GM19452 (cell line): ENCODE results near the gene ST6GALNAC4.

ENCODE experiments used
- ATAC-seq: cut with Tn5 transposase; IDR thresholded peaks from one replicate; pipeline ENCODE4 v1.9.1; 2021; ENCODE audit not compliant: unreplicated experiment

Gene ST6GALNAC4

DNA sequence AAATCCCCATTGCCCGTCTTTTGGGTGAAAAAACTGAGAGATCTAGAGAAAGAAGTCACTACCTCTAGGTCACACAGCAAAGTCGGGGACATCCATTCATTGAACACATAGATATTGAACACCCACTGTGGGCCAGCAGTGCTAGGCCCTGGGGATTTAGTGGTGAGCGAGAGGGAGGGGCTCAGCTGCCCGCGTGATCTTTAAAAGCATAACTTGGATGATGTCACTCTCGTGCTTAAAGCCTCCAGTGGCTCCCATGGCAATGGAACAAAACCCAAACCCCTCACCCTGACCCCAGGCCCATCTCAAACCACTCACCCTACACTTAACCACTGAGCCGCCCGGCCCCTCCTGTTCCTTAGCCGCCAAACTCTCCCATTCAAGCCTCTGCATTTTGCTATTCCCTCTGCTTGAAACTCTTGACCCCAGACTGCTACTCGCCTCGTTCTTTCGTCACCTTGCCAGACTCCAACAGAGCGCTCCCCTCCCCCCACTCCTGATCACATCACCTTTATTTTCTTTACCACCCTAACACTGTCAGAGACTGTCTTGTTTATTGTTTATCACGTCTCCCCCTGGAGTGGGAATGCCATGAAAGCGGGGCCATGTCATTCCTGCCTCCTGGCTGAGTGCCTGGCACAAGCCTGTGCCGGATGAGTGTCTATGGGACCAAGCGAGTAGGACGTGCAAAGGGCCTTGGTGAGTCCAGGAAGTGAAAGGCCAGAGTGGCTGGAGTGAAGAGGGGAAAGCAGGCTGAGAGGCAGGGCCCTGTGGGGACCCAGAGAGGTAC lies 14.4 kb upstream of the ST6GALNAC4 start:
- peak; percentile 33 for ATAC-seq

DNA sequence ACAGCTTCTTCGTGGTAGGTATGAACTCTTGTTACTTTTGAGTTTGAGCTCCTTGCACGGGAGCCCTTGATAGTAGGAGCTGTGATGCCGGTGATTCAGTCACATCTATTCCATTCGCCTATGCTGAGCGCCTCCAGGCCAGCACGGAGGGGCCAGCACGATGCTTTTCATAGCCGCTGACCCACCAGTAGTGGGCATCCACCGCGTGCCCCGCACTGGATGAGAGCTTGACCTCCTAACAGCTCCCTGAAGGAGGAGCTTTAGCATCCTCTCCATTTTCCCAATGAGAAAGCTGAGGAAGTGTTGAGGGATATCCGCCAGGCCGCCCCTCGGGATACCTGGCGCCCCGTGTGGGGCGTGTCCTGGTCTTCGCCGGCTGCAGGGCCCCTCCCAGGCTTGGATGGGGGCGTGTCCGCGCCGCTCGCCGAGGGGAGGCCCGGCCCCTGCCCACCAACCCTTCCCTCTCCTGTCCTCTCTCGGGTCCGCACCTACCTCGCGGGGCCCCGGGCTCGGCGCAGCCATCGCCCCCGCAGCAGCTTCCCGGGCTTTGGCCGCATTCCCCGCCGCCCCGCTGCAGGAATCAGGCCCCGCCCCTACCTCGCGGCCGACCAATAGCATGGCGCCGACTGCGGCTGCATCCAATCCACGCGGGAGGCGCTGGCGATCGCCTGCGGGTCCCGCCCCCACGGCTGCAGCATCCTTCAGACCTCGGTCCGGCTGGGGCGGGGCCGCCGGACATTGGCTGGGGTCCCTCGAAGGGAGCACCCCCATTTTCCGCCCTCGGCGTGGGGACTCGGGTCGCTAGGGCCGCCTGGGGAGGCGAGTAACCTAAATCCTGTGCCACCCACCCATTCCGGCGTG lies 13.6 kb upstream of the ST6GALNAC4 start, which contains the start of gene PIP5KL1:
PIP5KL1 (minus strand) TSS at position 547 of the 861 bp plus-strand sequence; CDS start at position 522, 25 bp downstream.
- peak; percentile 75 for ATAC-seq

DNA sequence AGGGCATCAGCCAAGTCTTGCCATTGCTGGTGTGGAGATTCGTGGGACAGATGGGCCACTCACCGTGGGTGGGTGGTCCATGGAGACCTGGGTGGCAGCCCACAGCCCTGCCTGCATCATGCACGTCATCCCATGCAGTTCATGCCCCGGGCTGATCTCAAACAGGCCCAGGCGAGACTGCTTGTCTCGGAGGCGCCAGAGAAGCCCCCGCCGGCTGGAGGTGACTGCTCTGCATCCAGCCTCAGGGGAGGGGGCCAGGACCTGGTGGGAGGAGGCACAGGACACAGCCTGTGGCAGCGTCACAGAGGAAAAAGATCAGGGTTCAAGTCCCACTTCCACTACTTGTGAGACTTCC lies 12.8 kb upstream of the ST6GALNAC4 start:
- ATAC-seq, result no peak

DNA sequence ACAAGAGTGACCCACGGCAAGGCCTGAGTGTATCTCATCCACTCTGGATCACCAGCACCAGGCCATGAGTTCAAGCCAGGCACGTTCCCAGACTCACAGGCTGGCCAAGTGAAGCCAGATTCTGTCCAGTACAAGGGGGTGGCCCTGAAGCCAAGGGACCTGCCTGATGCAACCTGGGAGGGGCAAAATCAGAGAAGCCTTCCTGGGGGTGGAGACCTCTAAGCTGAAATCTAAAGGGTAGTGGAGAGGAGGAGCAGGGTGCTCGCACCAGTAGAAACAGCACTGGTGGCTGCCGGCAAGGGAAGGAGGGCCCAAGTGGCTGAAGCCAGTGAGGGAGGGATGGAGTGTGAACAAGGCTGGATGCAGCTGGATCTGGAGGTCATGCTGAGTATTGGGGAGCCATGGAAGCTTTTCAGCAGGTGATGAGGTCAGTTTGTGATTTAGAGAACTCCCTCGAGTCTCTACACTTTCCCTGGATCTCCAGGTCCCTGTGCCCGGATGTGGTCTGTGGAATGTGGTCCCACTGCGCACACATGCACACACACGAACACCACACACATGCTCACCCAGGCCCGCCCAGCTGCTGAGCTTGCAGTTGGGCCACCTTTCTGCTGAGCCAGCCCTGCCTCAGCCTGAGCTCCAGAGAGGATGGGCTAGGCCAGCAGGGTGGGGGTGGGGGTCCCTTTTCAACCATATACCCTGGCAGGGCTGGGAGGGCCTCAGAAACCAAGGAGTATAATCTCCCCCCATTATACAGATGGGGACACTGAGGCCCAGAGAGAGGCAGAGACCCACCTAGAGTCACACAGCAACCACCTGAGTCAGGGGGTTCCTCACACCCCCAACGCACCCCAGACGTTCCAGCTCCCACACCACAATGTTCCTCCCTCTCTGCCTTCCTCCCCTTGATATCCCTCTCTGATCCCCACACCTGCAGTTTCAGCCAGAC lies 12.1 kb upstream of the ST6GALNAC4 start:
- ATAC-seq, result no peak

DNA sequence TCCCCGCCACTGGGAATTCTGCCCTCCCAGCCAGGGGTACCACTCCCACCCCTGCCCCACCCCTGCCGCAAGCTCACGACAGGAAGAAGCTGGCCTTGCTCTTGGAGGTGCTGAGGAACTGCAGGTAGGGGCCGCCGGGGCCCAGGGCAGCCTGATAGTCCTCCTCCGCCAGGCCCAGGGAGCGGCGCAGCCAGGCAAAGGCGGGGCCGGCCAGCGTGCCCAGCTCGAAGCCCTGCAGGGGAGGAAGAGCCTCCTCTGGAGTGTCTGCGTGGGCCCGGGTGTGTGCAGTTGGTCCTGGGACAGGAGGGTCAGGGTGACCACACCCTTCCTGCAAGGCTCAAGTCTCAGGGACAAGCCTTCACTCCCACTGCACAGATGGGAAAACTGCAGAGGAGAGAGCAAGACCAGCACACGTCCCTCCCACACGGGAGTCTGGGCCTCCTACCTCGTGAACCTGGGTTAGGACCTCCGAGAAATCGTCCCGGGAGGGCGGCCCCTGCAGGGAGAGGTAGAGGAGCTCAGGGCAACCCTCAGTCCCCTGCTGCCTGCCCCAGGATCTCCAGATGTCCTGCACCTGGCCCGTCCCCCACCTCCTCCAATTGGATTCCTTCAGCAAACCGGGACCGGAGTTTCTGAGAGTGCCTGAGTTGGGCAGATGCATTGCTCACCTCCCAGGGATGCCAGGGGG lies 11.3 kb upstream of the ST6GALNAC4 start:
- ATAC-seq, result no peak

DNA sequence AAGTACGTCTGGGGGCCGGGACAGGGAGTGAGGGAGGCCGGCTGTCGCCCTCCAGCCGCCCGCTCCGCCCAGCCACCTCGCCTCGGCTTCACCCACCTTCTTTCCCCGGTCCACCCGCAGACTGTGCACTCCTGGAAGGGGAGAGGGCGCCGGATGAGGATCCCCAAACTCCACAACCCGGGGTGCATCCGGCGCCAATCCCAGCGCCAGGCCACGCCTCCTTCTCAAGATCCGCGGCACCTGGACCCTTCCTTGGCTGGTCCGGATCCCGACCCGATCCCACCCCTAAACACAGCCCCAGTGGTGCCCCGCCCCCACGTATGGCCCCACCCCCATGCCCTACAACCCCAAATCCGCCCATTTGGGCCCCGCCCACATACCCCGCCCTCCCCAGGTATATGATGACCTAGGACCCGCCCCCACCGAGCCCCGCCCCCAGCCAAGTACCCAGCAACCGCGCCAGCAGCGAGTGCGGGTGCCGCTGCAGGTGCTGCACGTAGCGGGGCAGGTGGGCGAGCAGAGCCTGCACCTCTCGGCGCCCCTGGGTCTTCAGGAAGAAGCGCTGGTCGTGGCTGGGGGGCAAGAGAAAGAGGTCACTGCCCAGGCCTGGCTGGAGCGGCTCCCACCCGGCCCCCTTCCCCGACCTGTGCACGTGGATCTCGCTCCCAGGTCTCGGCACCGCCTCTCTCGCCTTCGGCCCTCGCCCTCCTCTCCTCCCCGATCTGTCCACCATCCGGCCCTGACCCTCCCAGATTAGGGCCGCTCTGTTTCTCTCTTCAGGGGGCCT lies 10.6 kb upstream of the ST6GALNAC4 start:
- ATAC-seq, result no peak

DNA sequence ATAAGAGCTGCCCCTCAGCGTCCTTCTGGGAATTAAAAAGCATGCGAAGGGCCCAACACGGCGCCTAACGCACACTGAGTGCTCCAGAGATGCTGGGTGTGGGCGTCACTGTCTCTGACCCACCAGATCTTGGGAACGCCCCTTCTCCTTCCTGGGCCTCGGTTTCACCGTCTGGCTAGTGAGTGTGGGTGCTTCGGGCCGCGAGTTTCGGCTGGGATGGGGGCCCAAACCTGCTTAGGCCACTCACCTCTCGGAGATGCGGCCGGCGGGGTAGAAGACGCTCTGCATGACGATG lies 10.0 kb upstream of the ST6GALNAC4 start:
- no peak for ATAC-seq

DNA sequence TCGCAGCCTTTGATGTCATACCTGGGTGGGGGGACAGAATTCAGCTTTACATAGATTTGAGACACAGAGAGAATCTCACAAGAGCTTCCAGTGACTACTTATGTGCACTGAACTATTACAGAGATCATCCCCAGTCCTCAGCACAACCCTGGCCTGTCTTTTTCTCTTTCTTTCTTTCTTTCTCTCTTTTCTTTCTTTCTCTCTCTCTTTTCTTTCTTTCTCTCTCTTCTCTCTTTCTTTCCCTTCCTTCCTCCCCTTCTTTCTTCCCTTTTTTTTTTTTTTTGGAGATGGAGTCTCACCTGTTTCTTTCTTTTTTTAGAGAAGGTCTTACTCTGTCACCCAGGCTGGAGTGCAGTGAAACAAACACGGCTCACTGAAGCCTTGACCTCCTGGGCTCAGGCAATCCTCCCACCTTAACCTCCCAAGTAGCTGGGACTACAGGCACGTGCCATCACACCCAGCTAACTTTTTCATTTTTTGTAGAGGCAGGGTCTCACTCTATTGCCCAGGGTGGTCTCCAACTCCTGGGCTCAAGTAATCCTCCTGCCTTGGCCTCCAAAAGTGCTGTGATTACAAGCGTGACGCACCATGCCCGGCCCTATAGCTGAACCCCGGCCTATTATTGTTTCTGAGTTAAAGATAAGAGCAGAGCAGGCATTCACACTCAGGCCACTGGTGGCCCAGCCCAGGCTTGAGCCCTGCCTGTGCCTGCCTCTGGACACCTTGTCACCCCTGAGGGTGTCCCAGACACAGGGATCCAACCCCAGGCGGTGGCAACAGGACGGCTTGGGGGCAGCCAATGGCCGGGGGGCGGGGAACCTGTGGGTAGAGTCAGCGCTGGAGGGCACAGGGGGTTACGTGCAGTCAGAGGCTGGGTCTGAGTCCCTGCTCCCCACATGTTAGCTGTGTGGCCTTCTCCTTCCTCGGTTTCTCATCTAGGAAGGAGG lies 9.4 kb upstream of the ST6GALNAC4 start:
- no peak for ATAC-seq

DNA sequence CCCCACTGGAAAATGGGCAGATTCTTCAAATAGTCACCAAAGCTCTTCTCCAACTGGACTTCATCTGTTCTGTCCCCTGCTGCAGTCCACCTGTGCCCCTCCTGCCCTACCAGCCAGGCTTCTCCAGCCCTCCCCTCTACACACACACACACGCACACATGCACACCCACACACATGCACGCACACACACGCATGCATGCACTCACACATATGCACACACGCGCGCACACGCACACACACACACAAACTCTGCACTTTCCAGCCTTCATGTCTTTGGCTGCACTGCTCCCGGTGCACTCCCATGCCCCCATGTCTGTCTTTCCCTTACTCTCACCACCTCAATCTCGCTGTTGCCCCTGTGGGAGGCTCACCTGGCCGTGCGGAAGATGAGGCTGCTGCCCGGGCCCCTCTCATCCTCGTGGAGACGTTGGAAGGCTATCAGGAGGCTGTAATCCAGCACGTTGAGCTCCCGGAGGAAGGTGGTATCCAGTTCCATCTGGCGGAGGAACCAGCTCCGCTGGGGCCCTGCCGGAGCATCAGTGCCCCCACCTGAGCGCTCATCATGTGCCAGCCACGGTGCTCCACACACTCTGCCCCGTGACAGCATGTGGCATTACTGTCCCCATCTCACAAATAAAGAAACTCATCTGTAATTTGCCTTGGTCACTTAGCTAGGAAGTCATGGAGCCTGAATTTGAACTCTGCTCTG lies 8.0 kb upstream of the ST6GALNAC4 start:
- ATAC-seq, result no peak

DNA sequence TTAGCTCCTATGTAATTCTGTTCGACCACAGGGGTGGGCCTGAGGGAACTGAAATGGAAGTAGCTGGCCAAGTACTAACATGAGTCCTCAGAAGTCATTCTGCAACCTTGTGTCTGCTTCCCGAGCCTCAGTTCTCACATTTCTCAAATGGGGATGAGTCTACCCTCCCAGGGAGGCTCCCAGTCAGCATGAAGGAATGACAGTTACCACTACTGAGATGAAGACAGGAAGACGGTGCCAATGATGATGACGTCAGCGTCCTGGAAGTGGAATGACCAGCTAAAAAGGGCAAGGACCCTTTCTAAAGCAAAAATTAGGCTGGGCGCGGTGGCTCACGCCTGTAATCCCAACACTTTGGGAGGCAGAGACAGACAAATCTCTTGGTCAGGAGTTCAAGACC lies 6.9 kb upstream of the ST6GALNAC4 start:
- ATAC-seq, result no peak

DNA sequence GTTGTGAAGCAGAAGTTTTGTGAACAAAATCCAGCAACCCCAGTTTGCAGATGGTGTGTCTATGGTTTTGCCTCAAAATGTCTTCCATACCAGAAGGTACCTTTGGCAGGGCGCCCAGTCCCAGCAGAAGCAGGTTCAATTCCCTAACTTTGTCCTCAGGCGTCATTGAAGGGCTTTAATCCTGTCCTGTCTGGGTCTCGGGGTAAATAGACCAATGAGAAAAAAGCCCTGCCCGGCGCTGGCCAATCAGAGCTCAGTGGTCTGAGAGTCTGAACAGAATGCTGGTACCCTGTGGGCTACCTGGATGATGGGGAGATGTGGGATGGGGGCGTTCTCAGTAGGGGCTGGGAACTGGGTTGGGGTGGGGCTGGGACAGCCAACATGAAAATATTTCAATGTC lies 6.2 kb upstream of the ST6GALNAC4 start:
- no peak for ATAC-seq

DNA sequence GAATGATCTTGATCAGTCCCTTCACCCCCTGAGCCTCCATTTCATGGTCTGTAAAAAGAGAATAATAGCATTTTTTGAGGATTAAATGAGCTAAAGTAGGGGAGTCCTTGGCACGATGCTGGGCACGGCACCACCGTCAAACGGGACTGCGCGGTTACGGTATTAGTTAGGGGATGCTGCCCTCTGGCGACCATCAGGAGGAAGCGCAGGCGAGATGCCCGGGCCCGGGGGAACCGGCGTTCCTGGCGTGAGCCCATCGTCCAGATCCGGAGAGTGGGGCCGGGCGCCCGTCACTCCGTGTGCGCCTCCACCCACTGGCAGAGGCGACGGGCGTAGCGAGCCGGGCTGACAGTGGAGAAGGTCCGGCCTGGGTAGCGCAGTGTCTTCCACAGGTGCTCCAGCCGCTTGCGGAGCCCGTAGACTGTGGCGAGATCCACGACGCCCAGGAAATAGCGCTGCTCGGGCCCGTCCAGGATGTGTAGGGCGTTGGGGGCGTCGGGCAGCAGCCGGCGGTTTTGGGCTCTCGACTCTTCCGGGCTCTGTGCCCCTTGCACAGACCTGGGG lies 4.8 kb upstream of the ST6GALNAC4 start:
- no peak for ATAC-seq

DNA sequence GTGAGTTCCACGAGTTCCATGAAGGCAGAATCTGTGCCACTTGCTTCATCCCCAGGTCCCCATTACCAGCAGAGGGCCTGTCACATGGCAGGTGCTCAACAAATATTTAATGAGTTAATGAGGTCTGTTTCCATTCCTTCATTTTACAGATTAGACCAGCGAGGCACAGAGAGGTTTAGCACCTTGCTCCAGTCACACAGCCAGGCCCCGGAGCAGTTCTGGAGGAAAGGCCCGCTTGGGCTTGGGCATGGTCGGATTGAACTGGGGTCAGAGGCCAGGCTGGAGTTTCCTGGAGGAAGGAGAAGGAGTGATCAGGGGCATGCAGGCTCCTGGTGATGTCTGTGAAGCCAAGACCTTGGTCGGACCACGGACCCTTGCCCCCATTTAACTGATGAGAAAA lies 4.0 kb upstream of the ST6GALNAC4 start:
- ATAC-seq, result no peak

DNA sequence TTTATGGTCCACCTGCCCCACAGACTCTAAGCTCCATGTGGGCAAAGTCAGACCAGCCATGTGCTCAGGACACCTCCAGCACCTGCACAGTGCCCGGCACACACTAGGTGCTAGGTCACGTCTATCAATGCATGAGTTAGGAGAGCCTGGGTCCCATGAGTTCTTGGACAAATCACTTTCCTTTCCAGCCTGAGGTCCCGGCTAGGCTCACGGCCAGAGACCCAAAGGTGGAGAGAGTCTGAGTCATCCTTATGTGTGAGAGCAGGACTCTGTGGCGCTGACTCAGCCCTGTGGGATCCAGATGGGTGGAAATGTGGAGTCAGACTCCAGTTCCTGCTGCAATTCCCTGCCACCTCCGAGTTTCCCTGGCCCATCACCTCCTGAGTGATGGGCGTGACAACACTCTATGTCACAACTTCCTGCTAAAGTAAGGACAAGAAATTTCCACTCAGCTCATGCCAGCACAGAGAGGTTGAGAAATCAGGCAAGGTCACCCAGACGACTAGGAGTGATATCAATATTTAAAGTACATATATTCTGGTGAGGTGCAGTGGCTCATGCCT lies 2.5 kb upstream of the ST6GALNAC4 start:
- no peak for ATAC-seq

DNA sequence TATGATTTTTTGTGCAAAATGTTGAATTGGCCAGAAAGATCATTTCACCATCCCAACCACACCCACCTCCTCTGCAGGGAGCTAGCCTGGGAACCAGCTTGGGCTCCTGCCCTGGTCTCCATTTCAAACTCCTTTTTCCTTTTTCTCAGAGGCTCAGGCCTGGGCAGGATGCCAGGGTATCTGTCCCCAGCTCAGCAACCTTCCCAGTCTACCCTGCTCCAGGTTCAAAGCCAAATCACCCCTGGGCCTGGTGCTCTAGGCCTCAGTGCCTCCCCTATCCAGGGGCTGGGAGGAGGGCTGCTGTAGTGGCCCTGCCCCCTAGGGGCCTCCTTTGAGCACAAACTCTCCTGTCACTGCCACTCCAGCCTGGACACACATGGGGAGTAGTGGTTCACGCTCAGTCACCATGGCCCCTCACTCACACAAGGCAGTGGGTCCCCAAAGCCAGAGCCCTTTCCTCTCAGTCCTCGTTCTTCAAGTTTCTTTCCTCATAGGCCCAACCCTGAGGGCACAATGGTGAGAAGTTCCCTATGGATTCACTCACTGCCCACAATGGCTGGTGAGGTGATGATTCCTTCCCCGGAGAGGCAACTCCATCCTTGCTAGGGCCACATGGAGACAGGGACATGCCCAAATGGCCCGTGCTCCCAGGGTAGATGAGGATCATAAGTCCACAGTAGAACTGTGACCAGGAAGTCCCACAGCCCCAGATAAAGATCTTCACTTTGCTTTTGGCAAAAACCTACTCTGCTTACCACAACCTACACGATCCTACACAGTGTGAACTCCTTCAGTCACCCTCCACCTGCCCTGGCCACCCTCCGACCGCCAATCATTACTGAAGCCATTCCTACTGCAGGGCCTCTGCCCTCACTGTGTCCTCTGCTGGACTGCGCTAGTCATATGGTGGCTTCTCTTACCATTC lies 1.6 kb upstream of the ST6GALNAC4 start:
- ATAC-seq, result no peak

DNA sequence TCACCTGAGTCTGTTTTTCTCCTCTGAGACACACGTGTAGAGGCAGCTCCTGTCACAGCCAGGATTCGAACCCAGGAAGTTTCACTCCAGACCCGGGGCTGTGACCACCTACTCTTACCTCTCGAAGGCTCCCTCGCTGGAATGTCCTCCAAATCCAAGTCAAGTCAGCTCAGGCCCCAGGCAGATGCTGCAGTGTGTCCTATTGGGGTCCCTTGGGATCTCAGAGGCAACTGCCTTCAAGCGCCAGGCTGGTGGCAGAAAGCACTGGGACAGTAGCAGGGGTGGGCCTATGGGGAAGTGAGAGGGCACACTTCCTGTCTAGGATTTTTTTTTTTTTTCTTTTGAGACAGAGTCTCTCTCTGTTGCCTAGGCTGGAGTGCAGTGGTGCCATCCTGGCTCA lies 762 bp upstream of the ST6GALNAC4 start:
- no peak for ATAC-seq
